Keratinocyte (primary cell): ENCODE results near the gene PPP1R36.

Source experiments
- EZH2 ChIP-seq: IDR thresholded peaks from one replicate; pipeline ENCODE4 v1.6.1; 2012; ENCODE audit warnings: inconsistent platforms, mild to moderate bottlenecking, low read length, moderate library complexity
- TF ChIP-seq, protein P1 (sequence below), 3 experiments: IDR thresholded peaks in 1 of 3; conservative IDR thresholded peaks in 1 of 3; optimal IDR thresholded peaks in 1 of 3; 2 replicates in 2 of 3; 3 replicates in 1 of 3; pipeline versions ENCODE3 to v1.5.1; 2011; ENCODE audit warnings: low read length in 3 of 3, mild to moderate bottlenecking in 3 of 3, moderate library complexity in 2 of 3, control low read depth in 1 of 3, inconsistent platforms in 1 of 3; ENCODE audit not compliant: insufficient read depth in 2 of 3; ENCODE audit errors: extremely low read depth in 1 of 3

DNA sequence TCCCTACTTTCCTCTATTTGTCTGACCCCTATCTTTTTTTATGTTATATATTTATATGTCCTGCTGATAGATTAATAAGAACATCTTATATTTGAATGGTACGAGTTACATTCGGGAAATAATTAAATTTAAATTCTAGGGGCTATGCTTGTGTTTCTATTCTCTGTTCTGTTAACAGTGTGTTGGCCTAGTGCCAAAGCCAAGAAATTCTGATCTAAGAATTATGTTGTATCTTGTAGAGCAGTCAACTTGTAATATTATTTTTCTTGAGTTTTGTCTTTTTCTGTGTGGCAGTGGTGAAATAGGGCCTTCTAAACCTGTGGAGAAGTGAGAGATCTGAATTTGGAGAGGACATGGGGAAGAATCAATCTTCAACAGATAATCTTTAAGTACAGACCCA lies 18.2 kb upstream of the PPP1R36 start:
- TF ChIP-seq, protein P1, sequence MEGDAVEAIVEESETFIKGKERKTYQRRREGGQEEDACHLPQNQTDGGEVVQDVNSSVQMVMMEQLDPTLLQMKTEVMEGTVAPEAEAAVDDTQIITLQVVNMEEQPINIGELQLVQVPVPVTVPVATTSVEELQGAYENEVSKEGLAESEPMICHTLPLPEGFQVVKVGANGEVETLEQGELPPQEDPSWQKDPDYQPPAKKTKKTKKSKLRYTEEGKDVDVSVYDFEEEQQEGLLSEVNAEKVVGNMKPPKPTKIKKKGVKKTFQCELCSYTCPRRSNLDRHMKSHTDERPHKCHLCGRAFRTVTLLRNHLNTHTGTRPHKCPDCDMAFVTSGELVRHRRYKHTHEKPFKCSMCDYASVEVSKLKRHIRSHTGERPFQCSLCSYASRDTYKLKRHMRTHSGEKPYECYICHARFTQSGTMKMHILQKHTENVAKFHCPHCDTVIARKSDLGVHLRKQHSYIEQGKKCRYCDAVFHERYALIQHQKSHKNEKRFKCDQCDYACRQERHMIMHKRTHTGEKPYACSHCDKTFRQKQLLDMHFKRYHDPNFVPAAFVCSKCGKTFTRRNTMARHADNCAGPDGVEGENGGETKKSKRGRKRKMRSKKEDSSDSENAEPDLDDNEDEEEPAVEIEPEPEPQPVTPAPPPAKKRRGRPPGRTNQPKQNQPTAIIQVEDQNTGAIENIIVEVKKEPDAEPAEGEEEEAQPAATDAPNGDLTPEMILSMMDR (optimal IDR thresholded peaks at IDR 0.05 in 1 of 3, IDR thresholded peaks at IDR 0.05 in 1 of 3, conservative IDR thresholded peaks at IDR 0.05 in 1 of 3; ENCODE audit: extremely low read depth in 1 of 3, insufficient read depth in 2 of 3, low read length in 3 of 3), result no peak
- no peak for TF ChIP-seq EZH2
